Measurements from ENCODE around the gene EPOP. TPM values are rescaled to one million over a fixed set of nuclear protein-coding genes. Genes with fewer than 3 reads are reported as not detected.

EPOP gene
- total RNA-seq, 1 donor from 2014 or later = 3.0 TPM

- H3K4me1 Mint-ChIP-seq = peaks cover 29% of the 10 kb centered on the region
- no peak overlapping the region for H3K27ac Mint-ChIP-seq
- ChIA-PET CTCF (no interaction called here), POLR2A (no interaction called here)
- no peak for ATAC-seq (ENCODE audit: low read depth)
- TF ChIP-seq CTCF (IDR thresholded peaks at IDR 0.05) = no peak
- H3K36me3 Mint-ChIP-seq (ENCODE audit: low read depth) = no peaks in the 10 kb centered on the region
- H3K27me3 Mint-ChIP-seq = no peaks in the 10 kb centered on the region
- no peak for DNase-seq
- no peak overlapping the region for H3K4me3 Mint-ChIP-seq
- peaks cover 3% of the 10 kb centered on the region for H3K9me3 Mint-ChIP-seq
- intact Hi-C loops (cut with micrococcal nuclease) = no loop called here
Observed at GRCh38 chr17:38697061-38697820, 22.5 kb upstream of the EPOP start.

GRCh38 chr17:38693700-38694329 lies 19.1 kb upstream of the EPOP start:
- Mint-ChIP-seq H3K27ac (no peak overlapping the region), H3K27me3 (no peaks in the 10 kb centered on the region), H3K36me3 (ENCODE audit: low read depth) (no peaks in the 10 kb centered on the region), H3K9me3 (no peaks in the 10 kb centered on the region), H3K4me3 (no peak overlapping the region), H3K4me1 (peaks cover 9% of the 10 kb centered on the region)
- ChIA-PET CTCF (no interaction called here), POLR2A (no interaction called here)
- intact Hi-C loops (cut with micrococcal nuclease) = no loop called here
- no peak for TF ChIP-seq CTCF (IDR thresholded peaks at IDR 0.05)
- no peak for ATAC-seq (ENCODE audit: low read depth)
- no peak for DNase-seq

GRCh38 chr17:38691154-38691553 lies 16.4 kb upstream of the EPOP start:
- POLR2A ChIA-PET = no interaction called here
- H3K27ac Mint-ChIP-seq = no peak overlapping the region
- CTCF ChIA-PET = interaction anchor here (0.6 to 1.2 kb wide), 3 partner anchors 14 to 50 kb away, joined by 3 to 7 read pairs (median 3); no protein-coding TSS in a partner anchor

GRCh38 chr17:38690386-38690785 lies 15.6 kb upstream of the EPOP start:
- H3K4me3 Mint-ChIP-seq = no peak overlapping the region
- H3K27me3 Mint-ChIP-seq = peaks cover 6% of the 10 kb centered on the region
- no peak for TF ChIP-seq CTCF (IDR thresholded peaks at IDR 0.05)
- H3K27ac Mint-ChIP-seq = no peak overlapping the region
- no peaks in the 10 kb centered on the region for H3K4me1 Mint-ChIP-seq
- no peaks in the 10 kb centered on the region for H3K36me3 Mint-ChIP-seq (ENCODE audit: low read depth)
- intact Hi-C loops (cut with micrococcal nuclease) = no loop called here
- ChIA-PET CTCF (interaction anchor here (1.1 to 1.2 kb wide), 2 partner anchors 14 to 45 kb away, joined by 3 to 7 read pairs; no protein-coding TSS in a partner anchor), POLR2A (no interaction called here)
- H3K9me3 Mint-ChIP-seq = no peaks in the 10 kb centered on the region
- DNase-seq = no peak
- no peak for ATAC-seq (ENCODE audit: low read depth)

More at GRCh38 chr17:38691154-38691553, 16.4 kb upstream of the EPOP start:
- no peak for DNase-seq
- no peaks in the 10 kb centered on the region for H3K36me3 Mint-ChIP-seq (ENCODE audit: low read depth)
- intact Hi-C loops (cut with micrococcal nuclease) = no loop called here
- H3K9me3 Mint-ChIP-seq = no peaks in the 10 kb centered on the region
- no peaks in the 10 kb centered on the region for H3K4me1 Mint-ChIP-seq
- no peak for TF ChIP-seq CTCF (IDR thresholded peaks at IDR 0.05)
- peaks cover under 1% of the 10 kb centered on the region for H3K27me3 Mint-ChIP-seq
- ATAC-seq (ENCODE audit: low read depth) = no peak
- H3K4me3 Mint-ChIP-seq = no peak overlapping the region

GRCh38 chr17:38687286-38687685 lies 12.5 kb upstream of the EPOP start:
- H3K36me3 Mint-ChIP-seq (ENCODE audit: low read depth) = no peaks in the 10 kb centered on the region
- intact Hi-C loops (cut with micrococcal nuclease) = no loop called here
- H3K4me1 Mint-ChIP-seq = no peaks in the 10 kb centered on the region
- no peak for TF ChIP-seq CTCF (IDR thresholded peaks at IDR 0.05)
- POLR2A ChIA-PET = no interaction called here
- no peak for ATAC-seq (ENCODE audit: low read depth)
- H3K27ac Mint-ChIP-seq = no peak overlapping the region
- peaks cover 6% of the 10 kb centered on the region for H3K27me3 Mint-ChIP-seq
- CTCF ChIA-PET = interaction anchor here (1.6 kb wide), 1 partner anchor 20 kb away, joined by 5 read pairs; no protein-coding TSS in a partner anchor
- DNase-seq = no peak
- H3K4me3 Mint-ChIP-seq = no peak overlapping the region
- no peaks in the 10 kb centered on the region for H3K9me3 Mint-ChIP-seq
